HG03159 (cell line): ENCODE measurements around the gene ANTXR2.
"Not testable (repeated sequence)": the region's sequence is repeated elsewhere in the genome, so short reads cannot be mapped to it uniquely, and the experiment has no call there.

Experiments
- ATAC-seq: cut with Tn5 transposase; IDR thresholded peaks from one replicate; pipeline ENCODE4 v1.9.1; 2021; ENCODE audit warnings: mild to moderate bottlenecking, moderate library complexity; ENCODE audit not compliant: unreplicated experiment

ANTXR2 gene

DNA sequence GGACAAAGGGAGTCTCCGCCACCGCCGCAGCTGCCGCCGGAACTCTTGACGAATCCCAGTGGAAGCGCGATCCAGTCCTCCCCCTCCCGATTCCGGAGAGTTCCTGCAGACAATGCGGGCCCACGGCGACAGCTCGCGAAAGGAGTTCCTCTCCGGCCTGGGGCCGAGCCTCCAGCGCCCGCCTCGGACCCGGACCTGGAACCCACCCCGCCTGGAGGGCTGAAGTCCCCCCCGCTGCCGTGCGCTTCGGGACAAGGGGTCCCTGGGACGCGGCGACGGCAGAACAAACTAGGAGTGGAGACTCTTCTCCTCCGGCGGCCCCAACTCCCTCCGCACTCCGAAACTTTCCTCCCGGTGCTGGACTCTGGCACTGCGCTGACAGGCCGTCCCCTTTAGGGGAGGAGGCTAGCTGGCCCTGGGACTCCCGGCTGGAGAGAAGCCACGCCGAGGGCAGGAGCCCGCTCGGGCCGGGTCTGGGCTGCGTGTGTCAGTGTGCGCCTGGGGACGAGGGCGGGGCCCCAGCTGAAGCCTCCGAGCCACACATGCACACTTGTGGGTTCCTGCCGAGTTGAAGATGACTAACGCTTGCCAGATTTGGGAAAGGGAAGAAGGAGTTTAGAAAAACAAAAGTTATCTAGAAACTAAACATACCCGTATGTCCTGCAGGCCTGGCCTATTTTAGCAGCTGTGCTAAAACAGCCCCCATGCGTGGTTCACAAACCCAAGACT is at the start of gene ANTXR2:
TSS of gene ANTXR2 (minus strand) at position 486 of the 729 bp plus-strand sequence. CDS start 669 bp downstream, outside the sequence.
- ATAC-seq: peak; percentile 65

DNA sequence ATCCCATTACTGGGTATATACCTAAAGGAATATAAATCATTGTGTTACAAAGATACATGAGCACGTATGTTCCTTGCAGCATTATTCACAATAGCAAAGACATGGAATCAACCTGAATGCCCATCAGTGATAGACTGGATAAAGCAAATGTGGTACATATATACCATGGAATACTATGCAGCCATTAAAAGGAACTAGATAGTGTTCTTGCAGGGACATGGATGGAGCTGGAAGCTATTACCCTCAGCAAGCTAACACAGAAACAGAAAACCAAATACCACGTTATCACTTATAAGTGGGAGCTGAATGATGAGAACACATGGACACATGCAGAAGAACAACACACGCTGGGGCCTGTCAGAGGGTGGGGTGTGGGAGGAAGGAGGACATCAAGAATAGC is 48.8 kb upstream of the ANTXR2 start:
- ATAC-seq: not testable (repeated sequence)

DNA sequence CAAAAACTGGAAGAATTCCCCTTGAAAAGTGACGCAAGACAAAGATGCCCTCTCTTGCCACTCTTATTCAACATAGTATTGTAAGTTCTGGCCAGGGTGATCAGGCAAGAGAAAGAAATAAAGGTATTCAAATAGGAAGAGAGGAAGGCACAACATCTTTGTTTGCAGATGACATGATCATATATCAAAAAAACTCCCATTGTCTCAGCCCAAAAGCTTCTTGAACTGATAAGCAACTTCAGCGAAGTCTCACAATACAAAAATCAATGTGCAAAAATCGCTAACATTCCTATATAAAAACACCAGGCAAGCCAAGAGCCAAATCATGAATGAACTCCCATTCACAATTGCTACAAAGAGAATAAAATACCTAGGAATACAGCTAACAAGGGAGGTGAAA is 46.6 kb upstream of the ANTXR2 start:
- ATAC-seq: not testable (repeated sequence)

DNA sequence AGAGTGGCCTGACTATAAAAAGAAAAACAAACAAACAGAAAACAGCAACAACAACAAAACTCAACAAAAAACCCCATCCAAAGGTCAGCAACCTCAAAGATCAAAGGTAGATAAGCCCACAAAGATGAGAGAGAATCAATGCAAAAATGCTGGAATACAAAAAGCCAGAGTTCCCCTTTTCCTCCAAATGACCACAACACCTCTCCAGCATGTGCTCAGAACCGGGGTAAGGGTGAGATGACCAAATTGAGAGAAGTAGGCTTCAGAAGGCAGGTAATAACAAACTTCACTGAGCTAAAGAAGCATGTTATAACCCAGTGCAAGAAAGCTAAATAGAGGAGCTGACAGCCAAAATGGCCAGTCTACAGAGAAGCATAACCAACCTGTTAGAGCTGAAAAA is 43.5 kb upstream of the ANTXR2 start:
- no peak for ATAC-seq

DNA sequence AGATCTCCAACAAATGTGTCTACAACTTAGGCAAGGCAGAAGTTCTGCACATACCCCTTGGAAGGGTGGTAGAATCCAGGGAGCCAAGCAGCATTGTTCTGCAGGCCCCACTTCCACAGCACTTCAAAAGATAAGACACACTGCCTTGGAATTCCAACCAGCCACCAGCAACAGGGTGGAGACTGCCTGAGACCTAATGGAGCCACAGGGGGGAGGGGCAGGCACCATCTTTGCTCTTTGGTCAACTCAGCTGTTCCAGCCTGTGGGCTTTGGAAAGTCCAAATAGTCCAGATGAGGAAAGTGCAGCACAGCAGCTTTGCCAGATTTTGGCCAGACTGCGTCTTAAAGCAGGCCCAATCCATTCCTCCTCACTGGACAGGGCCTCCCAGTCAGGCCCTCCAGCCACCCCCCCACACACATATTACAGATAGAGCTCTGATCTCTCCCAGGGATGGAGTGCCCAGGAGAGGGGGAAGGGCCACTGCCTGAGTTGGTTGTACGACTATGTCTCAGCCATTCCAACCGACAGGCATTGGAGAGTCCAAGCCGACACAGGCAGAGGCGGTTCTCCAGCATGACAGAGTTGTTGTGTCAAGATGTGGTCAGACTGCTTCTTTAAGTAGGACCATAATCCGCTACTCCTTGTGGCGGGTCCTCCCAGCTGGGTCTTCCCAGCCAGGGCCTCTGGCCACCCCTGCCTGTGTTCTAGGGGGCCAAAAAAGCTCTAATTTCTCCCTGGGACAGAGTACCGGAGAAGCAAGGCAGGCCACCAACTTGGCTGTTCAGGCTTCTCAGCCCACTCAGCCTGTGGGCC is 42.5 kb upstream of the ANTXR2 start:
- ATAC-seq: no peak

DNA sequence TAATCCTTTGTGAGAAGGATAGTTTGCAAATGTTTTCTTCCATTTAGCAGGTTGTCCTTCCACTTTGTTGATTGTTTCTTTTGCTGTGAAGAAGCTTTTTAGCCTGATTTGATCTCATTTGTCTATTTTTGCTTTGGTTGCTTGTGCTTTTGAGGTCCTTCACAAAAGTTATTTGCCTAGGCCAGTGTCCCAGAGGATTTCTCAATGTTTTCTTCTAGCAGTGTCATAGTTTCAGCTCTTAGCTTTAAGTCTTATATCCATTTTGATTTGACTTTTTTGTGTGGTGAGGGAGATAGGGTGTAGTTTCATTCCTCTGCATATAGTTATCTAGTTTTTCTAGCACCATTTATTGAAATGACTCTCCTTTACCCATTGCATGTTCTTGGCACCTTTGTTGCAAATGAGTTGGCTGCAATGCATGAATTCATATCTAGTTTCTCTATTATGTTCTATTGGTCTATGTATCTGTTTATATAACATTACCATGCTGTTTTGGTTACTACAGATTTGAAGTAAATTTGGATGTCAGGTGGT is 41.8 kb upstream of the ANTXR2 start:
- ATAC-seq: no peak

DNA sequence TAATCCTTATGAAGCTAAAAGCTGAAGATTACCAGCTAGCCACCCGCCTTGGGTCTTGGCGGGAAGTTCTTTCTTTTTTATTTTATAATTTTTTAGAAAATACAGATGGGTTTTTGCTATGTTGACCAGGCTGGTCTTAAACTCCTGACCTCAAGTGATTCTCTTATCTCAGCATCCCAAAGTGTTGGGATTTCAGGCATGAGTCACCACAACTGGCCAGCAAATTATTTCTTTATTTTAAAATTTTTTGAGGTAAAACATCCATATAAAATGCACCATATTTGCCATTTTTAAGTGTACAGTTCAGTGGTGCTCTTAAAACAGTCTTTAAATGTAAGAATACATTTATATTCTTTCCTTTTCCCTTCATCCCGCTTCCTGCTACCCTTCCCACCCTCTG is 40.6 kb upstream of the ANTXR2 start:
- ATAC-seq: no peak

DNA sequence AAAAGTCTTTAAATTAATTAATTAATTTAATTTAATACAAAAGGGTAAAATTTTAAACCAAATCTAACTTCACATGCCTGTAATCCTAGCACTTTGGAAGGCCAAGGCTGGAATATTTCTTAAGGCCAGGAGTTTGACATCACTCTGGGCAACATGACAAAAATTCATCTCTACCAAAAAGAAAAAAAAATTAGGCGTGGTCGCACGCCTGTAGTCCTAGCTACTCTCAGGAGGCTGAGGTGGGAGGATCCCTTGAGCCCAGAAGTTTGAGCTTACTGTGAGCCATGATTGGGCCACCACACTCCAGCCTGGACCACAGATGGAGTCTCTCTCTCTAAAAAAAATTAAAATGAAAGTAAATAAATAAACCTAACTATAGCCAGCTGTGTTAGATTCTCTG is 39.2 kb upstream of the ANTXR2 start:
- no peak for ATAC-seq

DNA sequence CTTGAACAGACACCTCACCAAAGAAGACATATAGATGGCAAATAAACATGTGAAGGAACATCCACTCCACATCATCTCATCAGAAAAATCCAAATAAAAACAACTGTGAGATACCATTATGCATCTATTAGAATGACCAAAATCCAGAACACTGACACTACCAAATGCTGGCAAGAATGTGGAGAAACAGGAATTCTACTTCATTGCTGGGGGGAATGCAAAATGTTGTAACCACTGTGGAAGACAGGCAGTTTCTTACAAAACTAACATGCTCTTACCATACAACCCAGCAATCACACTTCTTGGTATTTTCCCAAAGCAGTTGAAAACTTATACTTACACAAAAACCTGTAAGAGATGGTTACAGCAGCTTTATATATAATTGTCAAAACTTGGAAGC is 38.2 kb upstream of the ANTXR2 start:
- ATAC-seq: no peak

DNA sequence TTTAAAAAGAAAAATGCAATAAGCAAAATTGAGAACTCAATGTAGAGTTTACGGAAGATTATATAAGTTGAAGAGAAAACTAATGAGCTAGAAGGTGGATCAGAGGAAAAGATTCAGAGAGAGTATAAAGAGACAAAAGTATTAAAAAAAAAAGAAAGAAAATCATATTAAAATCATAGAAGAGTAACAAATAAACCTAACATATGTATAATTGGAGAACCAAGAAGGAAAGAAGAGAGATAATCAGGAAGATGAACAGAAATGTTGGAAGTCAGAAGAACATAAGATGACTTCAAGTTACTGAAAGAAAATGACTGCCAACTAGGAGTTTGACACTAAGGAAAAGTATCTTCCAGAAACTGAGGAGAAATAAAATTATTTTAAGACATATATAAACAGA is 34.3 kb upstream of the ANTXR2 start:
- ATAC-seq: no peak

DNA sequence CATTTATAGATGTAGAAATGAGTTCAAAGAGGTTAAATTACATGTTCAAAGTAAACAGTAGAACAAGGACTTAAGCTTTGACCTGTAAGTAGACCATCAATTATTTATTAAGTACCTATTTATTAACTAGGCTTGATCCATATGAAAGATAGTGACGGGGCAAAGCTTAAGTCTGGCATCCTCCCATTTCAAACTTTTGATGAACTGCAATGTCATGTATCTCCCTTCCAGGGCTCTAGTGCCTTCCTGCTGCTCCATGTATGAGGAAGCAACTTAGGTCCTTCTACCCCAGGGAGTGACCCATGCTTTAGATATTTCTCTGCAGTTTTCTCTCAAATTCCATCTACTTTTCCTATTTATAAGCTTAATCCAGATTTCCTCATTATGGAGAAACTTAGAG is 31.9 kb upstream of the ANTXR2 start:
- ATAC-seq: no peak

DNA sequence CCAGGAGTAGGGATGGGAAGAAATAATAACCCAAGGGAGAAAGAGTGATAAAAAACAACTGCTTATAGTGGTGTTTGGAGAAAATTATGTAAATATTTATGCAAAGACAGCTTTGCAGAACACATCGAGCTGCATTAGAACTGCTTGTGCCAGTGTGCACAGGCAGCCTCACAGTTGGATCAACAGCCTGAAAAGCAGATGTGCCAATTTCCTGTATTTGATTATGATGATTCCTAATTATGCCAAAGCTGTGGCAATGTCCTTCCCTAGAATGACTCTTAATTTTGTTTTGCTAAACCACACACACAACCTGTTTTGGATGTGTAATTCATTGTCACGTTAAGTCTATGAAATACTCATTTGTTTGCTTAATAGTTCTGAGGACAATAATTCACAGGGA is 30.6 kb upstream of the ANTXR2 start:
- no peak for ATAC-seq

DNA sequence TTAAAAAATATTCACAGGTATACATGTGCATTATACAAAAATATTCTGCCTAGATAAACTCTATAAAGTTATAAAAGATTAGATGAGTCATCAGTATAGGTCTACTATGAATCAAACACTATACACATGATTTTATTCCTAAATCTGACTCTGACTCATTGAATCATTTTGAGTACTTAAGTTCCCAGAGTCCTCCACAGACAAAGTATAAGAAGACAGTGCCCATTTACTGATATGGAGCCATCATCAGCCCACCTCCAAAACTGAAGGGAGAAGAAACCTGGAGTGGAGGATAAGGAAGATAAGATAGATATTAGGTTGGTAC is 28.7 kb upstream of the ANTXR2 start:
- ATAC-seq: no peak

DNA sequence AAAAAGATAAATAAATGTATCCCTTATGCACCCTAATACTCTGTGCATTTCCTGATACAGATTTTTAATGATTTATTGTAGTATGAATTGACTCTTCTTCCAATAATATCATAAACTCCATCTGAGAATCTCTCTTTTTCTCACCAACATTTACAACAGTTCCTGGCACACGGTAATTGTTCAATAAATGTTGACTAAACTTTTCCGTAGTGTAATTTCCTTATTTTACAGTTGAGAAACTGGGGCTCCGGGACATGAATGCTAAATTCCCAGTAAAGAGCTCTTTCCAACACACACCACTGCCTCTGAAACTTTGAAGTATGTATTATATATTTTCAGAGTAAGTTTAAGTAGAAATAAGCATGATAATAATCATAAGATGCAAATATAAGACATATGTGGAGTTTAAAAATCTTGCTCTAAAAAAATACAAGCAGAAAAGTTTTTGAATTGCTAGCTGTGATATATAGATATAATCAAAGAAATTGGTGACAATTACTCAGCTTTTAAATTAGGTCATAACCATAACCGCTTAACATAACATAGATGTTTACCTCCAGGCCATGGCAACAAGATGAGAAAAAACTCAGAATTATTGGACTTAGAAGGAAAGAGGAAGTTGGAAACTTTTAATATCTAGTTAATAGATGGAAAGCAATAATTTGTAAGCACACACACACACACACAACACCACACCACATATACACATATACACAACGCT is 28.2 kb upstream of the ANTXR2 start:
- ATAC-seq: no peak

DNA sequence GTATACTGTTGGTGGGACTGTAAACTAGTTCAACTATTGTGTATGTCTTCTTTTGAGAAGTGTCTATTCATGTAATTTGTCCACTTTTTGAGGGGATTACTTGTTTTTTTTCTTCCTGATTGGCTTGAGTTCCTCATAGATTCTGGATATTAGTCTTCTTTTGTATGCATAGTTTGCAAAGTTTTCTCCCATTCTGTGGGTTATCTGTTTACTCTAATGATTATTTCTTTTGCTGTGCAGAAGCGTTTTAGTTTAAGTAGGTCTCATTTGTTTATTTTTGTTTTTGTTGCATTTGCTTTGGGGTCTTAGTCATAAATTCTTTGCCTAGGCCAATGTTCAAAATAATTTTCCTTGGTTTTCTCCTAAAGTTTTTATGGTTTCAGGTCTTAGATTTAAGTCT is 26.6 kb upstream of the ANTXR2 start:
- ATAC-seq: no peak

DNA sequence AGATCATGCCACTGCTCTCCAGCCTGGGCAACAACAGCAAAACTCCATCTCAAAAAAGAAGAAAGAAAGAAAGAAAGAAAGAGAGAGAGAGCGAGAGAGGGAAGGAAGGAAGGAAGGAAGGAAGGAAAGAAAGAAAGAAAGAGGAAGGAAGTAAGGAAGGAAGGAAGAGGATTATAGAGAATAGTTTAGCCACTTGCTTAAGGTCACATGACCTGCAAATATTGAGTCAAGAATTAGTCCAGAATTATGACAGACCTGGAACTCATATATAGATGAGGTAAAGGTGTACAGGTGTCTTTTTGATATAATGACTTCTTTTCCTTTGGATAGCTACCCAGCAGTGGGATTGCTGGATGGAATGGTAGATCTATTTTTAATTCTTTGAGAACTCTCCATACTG is 25.6 kb upstream of the ANTXR2 start:
- no peak for ATAC-seq

DNA sequence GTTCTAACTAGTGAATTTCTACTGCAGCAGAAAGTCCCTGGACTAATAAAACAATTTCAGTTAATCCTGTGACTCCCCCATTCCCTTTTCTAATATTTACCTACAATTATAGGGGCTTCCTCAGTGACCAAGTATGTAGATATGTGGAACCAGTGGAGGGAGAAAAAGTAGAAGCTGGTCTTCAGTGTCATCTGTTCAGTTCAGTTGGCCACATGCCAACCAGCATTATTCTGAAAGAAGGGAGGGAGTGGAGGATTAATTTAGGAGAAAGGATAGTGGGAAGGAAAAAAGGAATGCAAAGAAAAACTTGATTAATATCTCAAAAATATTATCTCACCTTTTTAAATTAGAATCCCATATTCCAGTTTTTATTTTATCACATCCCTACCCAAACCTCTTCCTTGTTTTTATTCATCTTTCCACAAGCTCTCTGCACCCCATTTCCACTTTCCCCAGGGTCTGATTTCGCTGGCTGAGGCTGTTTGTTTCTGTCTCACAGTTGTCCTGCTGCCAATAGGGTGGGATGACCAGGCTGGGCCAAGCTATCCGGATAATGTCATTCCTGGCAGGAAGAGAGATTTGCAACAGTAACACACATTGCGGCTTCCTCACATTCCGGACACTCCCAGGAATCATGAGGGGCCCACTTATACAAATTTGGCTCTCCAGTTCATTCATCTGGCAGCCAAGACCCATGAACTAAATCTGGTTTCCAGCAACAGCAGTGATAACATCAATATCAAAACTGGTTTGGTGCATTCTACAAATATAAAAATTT is 24.6 kb upstream of the ANTXR2 start:
- ATAC-seq: no peak

DNA sequence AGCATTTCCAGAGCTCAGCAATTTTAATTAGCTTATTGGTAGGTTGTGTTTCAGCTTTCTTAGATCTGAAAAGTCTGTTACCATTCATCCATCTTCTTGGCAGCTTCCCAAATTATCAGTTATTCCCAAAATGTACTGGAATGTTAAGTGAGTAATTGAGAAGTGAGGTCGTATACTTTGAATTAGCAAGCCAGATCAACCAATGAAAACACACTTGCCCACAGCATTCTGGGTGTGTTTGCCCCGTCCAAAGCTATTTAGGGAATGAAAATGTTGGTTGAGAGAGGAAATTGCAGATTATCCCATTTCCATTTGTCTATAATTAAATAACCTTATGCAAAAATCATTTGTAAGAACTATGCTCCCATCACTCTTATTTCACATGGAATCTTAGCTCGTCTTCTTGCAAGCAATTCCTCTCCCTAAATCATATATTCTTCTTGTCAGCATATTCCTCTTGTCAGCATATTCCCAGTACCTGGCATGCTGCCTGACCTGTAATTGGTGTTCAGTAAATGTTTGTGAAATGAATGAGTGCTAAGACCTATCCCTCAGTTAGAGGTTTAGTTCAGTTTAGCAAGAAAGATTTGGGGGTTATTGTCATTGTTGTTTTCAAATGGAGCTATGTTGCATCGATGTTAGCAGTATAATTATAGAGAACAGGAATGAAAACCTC is 23.3 kb upstream of the ANTXR2 start:
- ATAC-seq: no peak

DNA sequence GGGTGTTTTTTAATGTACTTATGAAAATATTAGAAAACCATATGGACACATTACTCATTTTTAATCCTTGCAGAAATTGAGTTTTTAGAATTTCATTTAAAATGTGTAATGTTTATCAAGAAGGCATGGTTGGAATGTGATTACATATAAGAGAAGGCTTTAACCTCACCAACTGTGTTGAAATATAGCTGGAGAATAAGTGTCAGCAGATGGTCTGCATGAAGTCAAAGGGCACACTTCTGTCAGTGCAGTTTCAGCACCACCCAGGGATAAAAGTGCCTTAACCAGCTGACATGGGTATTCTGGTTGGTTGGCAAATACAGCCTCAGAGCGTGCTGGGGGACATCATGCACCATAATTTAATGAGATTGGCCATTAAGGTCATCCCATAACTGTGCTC is 21.2 kb upstream of the ANTXR2 start:
- ATAC-seq: no peak

DNA sequence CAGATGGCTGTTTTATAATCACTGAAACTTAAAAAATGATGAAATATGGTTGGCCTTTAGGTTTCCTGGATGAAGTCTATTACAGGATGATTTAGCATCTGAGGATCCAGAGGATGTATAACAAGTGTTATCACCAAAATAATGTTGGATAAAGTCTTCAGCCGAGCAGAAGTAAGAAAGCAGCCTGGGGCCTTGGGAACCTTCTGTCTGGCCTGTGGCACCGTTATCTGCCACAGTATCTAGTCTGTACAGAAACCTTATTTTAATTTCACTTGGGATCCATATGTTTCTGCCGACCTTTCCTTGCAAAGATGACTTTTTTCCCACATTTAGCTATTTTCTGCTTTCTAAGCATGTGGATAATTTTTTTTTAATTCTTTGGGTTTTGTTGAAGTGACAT is 20.5 kb upstream of the ANTXR2 start:
- ATAC-seq: no peak
